ENCODE measurements around the gene CYB5RL. TPM values are rescaled to one million over a fixed set of nuclear protein-coding genes. Genes with fewer than 3 reads are reported as not detected.

Gene CYB5RL
- total RNA-seq, 4 donors from 2014 or later: 3.7 to 6.2 (median 5.2) TPM

- intact Hi-C loops (cut with DNase I): no loop called here
- Histone ChIP-seq H3K4me3 (replicated peaks in 1 of 3) (no peak overlapping the region), H3K27ac (peak overlapping the region; percentile 12 to 55 (median 54)), H3K9me3 (no peaks in the 10 kb centered on the region), H3K4me1 (peaks cover 16 to 23% of the 10 kb centered on the region in 2 donors), H3K27me3 (no peaks in the 10 kb centered on the region), H3K36me3 (no peaks in the 10 kb centered on the region)
- no peak for TF ChIP-seq POLR2A (IDR thresholded peaks at IDR 0.05)
- TF ChIP-seq, protein P1, sequence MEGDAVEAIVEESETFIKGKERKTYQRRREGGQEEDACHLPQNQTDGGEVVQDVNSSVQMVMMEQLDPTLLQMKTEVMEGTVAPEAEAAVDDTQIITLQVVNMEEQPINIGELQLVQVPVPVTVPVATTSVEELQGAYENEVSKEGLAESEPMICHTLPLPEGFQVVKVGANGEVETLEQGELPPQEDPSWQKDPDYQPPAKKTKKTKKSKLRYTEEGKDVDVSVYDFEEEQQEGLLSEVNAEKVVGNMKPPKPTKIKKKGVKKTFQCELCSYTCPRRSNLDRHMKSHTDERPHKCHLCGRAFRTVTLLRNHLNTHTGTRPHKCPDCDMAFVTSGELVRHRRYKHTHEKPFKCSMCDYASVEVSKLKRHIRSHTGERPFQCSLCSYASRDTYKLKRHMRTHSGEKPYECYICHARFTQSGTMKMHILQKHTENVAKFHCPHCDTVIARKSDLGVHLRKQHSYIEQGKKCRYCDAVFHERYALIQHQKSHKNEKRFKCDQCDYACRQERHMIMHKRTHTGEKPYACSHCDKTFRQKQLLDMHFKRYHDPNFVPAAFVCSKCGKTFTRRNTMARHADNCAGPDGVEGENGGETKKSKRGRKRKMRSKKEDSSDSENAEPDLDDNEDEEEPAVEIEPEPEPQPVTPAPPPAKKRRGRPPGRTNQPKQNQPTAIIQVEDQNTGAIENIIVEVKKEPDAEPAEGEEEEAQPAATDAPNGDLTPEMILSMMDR (IDR thresholded peaks at IDR 0.05): peak in 2 of 6 experiments; percentile 16 to 25
- DNase-seq: peak; percentile 74 to 78
- whole genome bisulfite sequencing, 2 donors: 21 to 28% methylated on average over 17 of the region's 17 CpGs
These were observed 28.1 kb upstream of the CYB5RL start for GRCh38 chr1:54227891-54228310.

GRCh38 chr1:54227091-54227602 is 27.3 kb upstream of the CYB5RL start:
- H3K27me3 ChIP-seq: no peaks in the 10 kb centered on the region
- no peak for TF ChIP-seq POLR2A (IDR thresholded peaks at IDR 0.05)
- TF ChIP-seq, protein P1 (IDR thresholded peaks at IDR 0.05): no peak
- intact Hi-C loops (cut with DNase I): no loop called here
- no peaks in the 10 kb centered on the region for H3K9me3 ChIP-seq
- DNase-seq: peak; percentile 77 to 79
- no peak overlapping the region for H3K4me3 ChIP-seq (replicated peaks in 1 of 3)
- peak overlapping the region in 1 of 3 donors; percentile 54 for H3K27ac ChIP-seq
- peaks cover 16 to 23% of the 10 kb centered on the region in 2 donors for H3K4me1 ChIP-seq
- WGBS, 2 donors: 43 to 48% methylated on average over 5 to 8 of the region's 8 CpGs
- H3K36me3 ChIP-seq: no peaks in the 10 kb centered on the region

DNA sequence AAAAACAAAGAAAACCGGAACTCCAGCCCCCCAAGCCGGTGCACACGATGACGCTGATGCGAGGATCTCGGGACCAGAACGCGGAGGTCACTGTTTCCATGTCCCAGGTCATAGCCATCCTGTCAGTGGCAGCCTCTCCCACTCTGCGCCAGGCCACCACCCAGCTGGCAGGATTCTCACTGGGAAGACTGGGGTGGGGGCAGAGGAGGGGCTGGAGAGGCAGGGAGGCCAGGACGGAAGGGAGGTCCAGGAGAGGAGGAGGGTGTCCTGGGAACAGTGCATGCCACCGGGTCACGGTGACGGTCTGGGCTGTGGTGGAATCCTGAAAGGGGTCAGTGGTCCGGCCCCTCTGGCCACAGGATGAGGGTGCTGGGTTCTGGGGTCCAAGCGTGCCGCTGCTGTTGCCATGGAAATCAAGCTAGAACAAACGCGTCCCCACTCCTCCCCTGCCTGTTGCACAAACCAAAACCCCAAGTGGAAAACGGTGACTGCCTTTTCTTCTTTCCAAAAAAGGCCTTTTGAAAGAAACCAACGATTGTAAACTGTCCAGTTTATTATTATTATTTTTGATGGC is 26.2 kb upstream of the CYB5RL start:
- Histone ChIP-seq H3K4me3 (replicated peaks in 1 of 3) (no peak overlapping the region), H3K27me3 (no peaks in the 10 kb centered on the region), H3K36me3 (no peaks in the 10 kb centered on the region), H3K4me1 (peaks cover 16 to 23% of the 10 kb centered on the region in 2 donors), H3K9me3 (no peaks in the 10 kb centered on the region), H3K27ac (no peak overlapping the region)
- no peak for DNase-seq
- intact Hi-C loops (cut with DNase I): no loop called here
- TF ChIP-seq, protein P1 (IDR thresholded peaks at IDR 0.05): no peak
- no peak for TF ChIP-seq POLR2A (IDR thresholded peaks at IDR 0.05)
- 88 to 90% methylated on average over 20 of the region's 20 CpGs for WGBS, 2 donors

DNA sequence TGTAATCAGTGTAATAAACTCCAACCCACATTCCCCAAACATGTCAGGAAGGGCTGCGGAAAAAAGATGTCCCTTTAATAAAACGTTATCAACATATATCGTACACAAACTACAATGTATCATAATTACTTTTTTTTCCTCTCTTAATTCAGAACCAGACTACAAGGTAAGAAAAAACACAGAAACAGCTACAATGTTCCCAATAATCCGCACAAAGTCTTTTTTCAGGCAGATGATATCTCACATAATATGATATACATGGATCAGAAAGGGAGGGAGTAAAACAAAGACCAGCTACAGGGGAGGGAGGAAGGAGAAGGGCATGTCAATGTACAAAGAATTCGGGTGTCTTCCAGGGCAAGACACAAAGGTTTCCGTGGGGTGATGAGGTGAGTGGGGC is 25.5 kb upstream of the CYB5RL start:
- DNase-seq: no peak
- 86 to 90% methylated on average over 6 of the region's 6 CpGs for WGBS, 2 donors

DNA sequence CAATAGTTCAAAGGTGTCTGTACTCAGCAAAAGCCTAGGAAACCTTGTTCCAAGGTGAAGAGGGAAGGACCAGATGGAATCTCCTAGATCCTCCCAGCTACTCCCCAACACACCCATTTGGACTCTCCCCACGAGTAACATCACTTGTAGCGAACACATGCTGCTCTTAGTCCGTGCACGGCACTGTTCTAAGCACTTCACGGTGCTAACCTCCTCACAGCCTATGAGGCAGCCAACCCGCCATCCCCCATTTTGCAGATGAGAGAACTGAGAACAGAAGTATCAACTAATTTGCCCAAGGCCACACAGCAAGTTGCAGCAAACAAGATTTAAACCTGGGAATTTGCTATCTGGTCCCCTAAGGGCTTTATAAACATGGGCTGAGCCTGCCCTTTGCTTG is 24.4 kb upstream of the CYB5RL start:
- Histone ChIP-seq H3K4me3 (replicated peaks in 1 of 3) (no peak overlapping the region), H3K9me3 (no peaks in the 10 kb centered on the region), H3K27me3 (no peaks in the 10 kb centered on the region), H3K27ac (no peak overlapping the region), H3K4me1 (peaks cover 26 to 36% of the 10 kb centered on the region in 2 donors), H3K36me3 (no peaks in the 10 kb centered on the region)
- 95 to 96% methylated on average over 6 of the region's 6 CpGs for WGBS, 2 donors
- no peak for DNase-seq
- intact Hi-C loops (cut with DNase I): no loop called here
- TF ChIP-seq, protein P1 (IDR thresholded peaks at IDR 0.05): no peak
- TF ChIP-seq POLR2A (IDR thresholded peaks at IDR 0.05): no peak

More for the DNA sequence above, 25.5 kb upstream of the CYB5RL start:
- Histone ChIP-seq H3K4me3 (replicated peaks in 1 of 3) (no peak overlapping the region), H3K9me3 (no peaks in the 10 kb centered on the region), H3K4me1 (peaks cover 16 to 25% of the 10 kb centered on the region in 2 donors), H3K36me3 (no peaks in the 10 kb centered on the region), H3K27ac (no peak overlapping the region), H3K27me3 (no peaks in the 10 kb centered on the region)
- intact Hi-C loops (cut with DNase I): no loop called here
- no peak for TF ChIP-seq POLR2A (IDR thresholded peaks at IDR 0.05)
- TF ChIP-seq, protein P1 (IDR thresholded peaks at IDR 0.05): no peak

All from thyroid gland (tissue), 4 donors.